HG03342 (cell line): ENCODE data around the gene LRP4.
"Not testable (repeated sequence)": the region's sequence is repeated elsewhere in the genome, so short reads cannot be mapped to it uniquely, and the experiment has no call there.

Source experiments
- ATAC-seq: cut with Tn5 transposase; IDR thresholded peaks from one replicate; pipeline ENCODE4 v1.9.1; 2021; ENCODE audit warnings: mild to moderate bottlenecking, moderate library complexity; ENCODE audit not compliant: unreplicated experiment

Gene LRP4, protein sequence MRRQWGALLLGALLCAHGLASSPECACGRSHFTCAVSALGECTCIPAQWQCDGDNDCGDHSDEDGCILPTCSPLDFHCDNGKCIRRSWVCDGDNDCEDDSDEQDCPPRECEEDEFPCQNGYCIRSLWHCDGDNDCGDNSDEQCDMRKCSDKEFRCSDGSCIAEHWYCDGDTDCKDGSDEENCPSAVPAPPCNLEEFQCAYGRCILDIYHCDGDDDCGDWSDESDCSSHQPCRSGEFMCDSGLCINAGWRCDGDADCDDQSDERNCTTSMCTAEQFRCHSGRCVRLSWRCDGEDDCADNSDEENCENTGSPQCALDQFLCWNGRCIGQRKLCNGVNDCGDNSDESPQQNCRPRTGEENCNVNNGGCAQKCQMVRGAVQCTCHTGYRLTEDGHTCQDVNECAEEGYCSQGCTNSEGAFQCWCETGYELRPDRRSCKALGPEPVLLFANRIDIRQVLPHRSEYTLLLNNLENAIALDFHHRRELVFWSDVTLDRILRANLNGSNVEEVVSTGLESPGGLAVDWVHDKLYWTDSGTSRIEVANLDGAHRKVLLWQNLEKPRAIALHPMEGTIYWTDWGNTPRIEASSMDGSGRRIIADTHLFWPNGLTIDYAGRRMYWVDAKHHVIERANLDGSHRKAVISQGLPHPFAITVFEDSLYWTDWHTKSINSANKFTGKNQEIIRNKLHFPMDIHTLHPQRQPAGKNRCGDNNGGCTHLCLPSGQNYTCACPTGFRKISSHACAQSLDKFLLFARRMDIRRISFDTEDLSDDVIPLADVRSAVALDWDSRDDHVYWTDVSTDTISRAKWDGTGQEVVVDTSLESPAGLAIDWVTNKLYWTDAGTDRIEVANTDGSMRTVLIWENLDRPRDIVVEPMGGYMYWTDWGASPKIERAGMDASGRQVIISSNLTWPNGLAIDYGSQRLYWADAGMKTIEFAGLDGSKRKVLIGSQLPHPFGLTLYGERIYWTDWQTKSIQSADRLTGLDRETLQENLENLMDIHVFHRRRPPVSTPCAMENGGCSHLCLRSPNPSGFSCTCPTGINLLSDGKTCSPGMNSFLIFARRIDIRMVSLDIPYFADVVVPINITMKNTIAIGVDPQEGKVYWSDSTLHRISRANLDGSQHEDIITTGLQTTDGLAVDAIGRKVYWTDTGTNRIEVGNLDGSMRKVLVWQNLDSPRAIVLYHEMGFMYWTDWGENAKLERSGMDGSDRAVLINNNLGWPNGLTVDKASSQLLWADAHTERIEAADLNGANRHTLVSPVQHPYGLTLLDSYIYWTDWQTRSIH (N-terminal part only)

DNA sequence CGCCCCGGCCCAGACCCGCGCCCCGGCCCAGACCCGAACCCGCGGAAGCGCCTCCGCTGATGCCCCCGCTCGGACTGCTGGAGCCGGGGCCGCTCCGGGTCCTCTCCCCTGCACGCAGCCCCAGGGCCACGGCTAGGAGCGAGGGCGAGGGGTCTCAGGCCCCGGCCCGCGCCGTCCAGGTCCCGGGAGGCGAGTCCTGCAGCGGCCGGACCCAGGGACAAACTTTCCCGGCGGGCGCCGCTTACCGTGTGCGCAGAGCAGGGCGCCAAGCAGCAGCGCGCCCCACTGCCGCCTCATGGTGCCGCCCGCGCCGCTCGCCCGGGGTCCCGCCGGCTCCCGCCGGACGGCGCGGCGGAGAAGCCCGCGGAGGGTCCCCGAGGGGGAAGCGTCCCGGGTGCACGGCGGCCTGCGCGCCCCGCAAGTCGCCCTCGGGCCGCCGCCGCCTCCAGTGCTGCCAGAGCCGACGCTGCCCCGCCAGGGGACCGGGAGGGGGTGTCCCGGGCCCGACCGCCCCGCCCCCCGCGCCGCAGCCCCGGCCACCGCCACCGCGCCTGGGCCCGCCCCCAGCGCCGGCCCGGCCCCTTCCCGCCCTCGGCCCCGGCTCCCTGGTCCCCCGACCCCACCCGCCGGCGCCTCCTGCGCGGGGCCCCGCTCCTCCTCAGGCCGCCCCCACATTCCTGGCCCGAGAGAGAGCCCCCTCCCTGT is at the start of gene LRP4:
Gene LRP4, minus strand, starts transcription at position 468 of the 705 bp plus-strand sequence. Its CDS starts 171 bp downstream, at position 297.
- no peak for ATAC-seq

GRCh38 chr11:46967962-46968361 is 49.6 kb upstream of the LRP4 start:
- no peak for ATAC-seq

- no peak for ATAC-seq
Observed at GRCh38 chr11:46966773-46967172, 48.4 kb upstream of the LRP4 start.

DNA sequence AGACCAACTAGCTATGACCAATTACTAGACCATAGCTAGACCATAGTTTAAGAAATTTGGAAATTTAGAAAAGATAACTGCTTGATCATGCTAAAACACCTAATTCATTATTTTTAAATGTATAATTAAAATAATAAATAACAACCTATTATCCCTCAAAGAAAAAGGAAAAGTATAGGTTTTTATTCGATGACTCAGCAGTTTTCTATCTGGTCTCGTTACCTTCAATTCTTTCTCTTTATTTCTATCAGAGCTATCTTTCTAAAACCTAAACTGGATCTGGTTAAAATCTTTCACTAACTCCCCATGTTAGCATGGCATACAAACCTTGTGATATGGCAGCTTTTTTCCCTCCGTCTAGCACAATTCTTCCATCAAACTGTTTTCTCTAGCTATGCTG is 45.5 kb upstream of the LRP4 start:
- ATAC-seq, result no peak

GRCh38 chr11:46961886-46962285 is 43.5 kb upstream of the LRP4 start:
- ATAC-seq, result not testable (repeated sequence)

- no peak for ATAC-seq
Observed at GRCh38 chr11:46961041-46961440, 42.7 kb upstream of the LRP4 start.

DNA sequence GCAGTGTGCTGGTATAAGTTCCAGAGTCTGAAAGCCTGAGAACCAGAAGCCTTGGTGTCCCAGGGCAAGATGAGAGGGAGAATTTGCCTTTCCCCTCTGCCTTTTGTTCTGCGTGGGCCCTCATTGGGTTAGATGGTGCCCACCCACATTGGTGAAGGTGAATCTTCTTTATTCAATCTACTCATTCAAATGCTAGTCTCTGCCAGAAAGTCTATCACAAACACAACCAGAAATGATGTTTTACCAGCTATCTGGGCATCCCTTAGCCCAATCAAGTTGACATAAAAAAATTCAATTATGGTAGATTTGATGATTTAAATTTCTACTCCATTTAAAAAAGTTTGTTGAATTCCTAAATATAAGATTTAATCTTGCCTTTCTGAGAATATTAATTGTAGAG is 40.4 kb upstream of the LRP4 start:
- ATAC-seq, result no peak

DNA sequence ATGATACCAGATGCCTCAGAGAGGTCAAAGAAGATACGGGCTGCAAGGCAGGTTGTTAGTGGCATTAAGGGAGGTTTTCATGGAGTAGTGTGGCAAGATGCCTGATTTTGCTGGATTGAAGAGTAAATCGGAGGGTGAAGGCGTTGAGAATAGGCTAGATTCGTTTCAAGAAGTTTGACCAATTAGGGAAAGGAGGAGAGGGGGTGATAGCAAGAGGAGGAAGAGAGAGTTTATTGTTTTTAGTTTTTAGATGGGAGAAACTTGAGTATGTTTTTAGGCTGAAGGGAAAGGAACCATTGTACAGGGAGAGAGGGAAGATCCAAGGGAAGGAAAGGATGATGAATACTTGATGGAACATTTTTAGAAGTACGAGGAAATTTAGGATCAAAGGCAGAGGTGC is 34.7 kb upstream of the LRP4 start:
- no peak for ATAC-seq

GRCh38 chr11:46952553-46952952 is 34.2 kb upstream of the LRP4 start:
- ATAC-seq, result no peak

DNA sequence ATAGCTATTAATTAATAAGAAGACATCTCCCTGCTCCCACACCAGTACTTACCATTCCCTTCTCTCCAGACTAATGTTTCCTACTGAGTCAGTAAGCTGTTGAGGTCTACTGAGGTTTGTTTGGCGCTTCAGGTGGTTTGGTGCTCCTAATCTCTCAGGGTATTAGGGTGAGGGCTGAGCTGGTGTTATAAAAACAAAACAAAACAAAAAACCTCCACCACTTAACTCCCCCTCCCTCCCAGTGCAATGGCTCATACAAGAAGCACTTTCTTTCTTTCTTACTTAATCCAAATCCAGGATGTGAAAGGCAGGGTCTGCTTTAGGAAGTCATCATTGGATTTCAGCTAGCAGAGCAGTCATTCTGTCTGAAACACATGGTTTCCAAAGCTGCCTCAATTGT is 33.5 kb upstream of the LRP4 start:
- no peak for ATAC-seq

- ATAC-seq, result no peak
Observed at GRCh38 chr11:46949297-46949696, 30.9 kb upstream of the LRP4 start.

GRCh38 chr11:46948378-46949131 is 30.2 kb upstream of the LRP4 start:
- ATAC-seq, result no peak

- ATAC-seq, result no peak
Observed at GRCh38 chr11:46947399-46948077, 29.2 kb upstream of the LRP4 start.

- no peak for ATAC-seq
Observed at GRCh38 chr11:46944356-46945075, 26.2 kb upstream of the LRP4 start.

GRCh38 chr11:46942172-46942571 is 23.8 kb upstream of the LRP4 start:
- no peak for ATAC-seq

GRCh38 chr11:46936138-46937110 is 18.1 kb upstream of the LRP4 start, which contains the start of gene CSTPP1:
CSTPP1 (plus strand) TSS chr11:46936761; CDS start chr11:46936806, 45 bp downstream.
- peak; percentile 94 for ATAC-seq

GRCh38 chr11:46930089-46930488 is 11.7 kb upstream of the LRP4 start:
- no peak for ATAC-seq
